Measurements from ENCODE around the gene ZDHHC14. TPM values are rescaled to one million over a fixed set of nuclear protein-coding genes. Genes with fewer than 3 reads are reported as not detected.

Gene ZDHHC14
- total RNA-seq, 4 donors from 2014 or later: 6.5 to 10.4 (median 8.0) TPM

- no peak for TF ChIP-seq CTCF (IDR thresholded peaks at IDR 0.05; ENCODE audit: low read depth)
Measured at GRCh38 chr6:157536223-157536545, 155.2 kb downstream of the ZDHHC14 start.

GRCh38 chr6:157537556-157537955 is 156.6 kb downstream of the ZDHHC14 start:
- no peak for TF ChIP-seq CTCF (IDR thresholded peaks at IDR 0.05; ENCODE audit: low read depth)

GRCh38 chr6:157538168-157538567 is 157.2 kb downstream of the ZDHHC14 start:
- TF ChIP-seq CTCF (IDR thresholded peaks at IDR 0.05; ENCODE audit: low read depth): no peak

- no peak for TF ChIP-seq CTCF (IDR thresholded peaks at IDR 0.05; ENCODE audit: low read depth)
Measured at GRCh38 chr6:157538698-157539097, 157.7 kb downstream of the ZDHHC14 start.

GRCh38 chr6:157539421-157539822 is 158.4 kb downstream of the ZDHHC14 start:
- no peak for TF ChIP-seq CTCF (IDR thresholded peaks at IDR 0.05; ENCODE audit: low read depth)

GRCh38 chr6:157539900-157540752 is 159.1 kb downstream of the ZDHHC14 start:
- TF ChIP-seq CTCF (IDR thresholded peaks at IDR 0.05; ENCODE audit: low read depth): no peak

GRCh38 chr6:157541618-157542413 is 160.8 kb downstream of the ZDHHC14 start:
- TF ChIP-seq CTCF (IDR thresholded peaks at IDR 0.05; ENCODE audit: low read depth): no peak
